Umbilical cord (tissue), 1 donor: ENCODE measurements around the gene ZC3H10. TPM values are rescaled to one million over a fixed set of nuclear protein-coding genes. Genes with fewer than 3 reads are reported as not detected.

Experiments
- total RNA-seq: library from RNA; depleted of rRNA; stranded (reverse); fragments of >200 nt; gene quantifications from one replicate; pipeline ENCODE4 v1.2.3, GENCODE V29; 2014; ENCODE audit warnings: low replicate concordance; ENCODE audit not compliant: insufficient read depth

ZC3H10 gene
- total RNA-seq, 1 donor from 2014 or later, result 4.8 TPM

Other genes starting within 250 kb of the ZC3H10 start
- gene PYM1, start 190.4 kb upstream of the ZC3H10 start, total RNA-seq, result 12.5 TPM
- 37.8 TPM for gene DGKA, start 187.1 kb upstream of the ZC3H10 start, total RNA-seq
- 13.7 TPM for gene PMEL, start 152.2 kb upstream of the ZC3H10 start, total RNA-seq
- 16.6 TPM for gene CDK2, start 151.4 kb upstream of the ZC3H10 start, total RNA-seq
- gene RAB5B, start 144.2 kb upstream of the ZC3H10 start, total RNA-seq, result 37.6 TPM
- 43.8 TPM for gene SUOX, start 121.0 kb upstream of the ZC3H10 start, total RNA-seq
- 4.3 TPM for gene IKZF4, start 97.2 kb upstream of the ZC3H10 start, total RNA-seq
- 76.8 TPM for gene RPS26, start 76.3 kb upstream of the ZC3H10 start, total RNA-seq
- 3.1 TPM for gene ERBB3, start 38.1 kb upstream of the ZC3H10 start, total RNA-seq
- 69.8 TPM for gene PA2G4, start 13.7 kb upstream of the ZC3H10 start, total RNA-seq
- 3,505 TPM for gene RPL41, start 1.6 kb upstream of the ZC3H10 start, total RNA-seq
- 66.4 TPM for gene ESYT1, start 10.0 kb downstream of the ZC3H10 start, total RNA-seq
- 38.8 TPM for gene MYL6B, start 34.3 kb downstream of the ZC3H10 start, total RNA-seq
- gene MYL6, start 40.1 kb downstream of the ZC3H10 start, total RNA-seq, result 2,679 TPM
- gene SMARCC2, start 71.2 kb downstream of the ZC3H10 start, total RNA-seq, result 37.6 TPM
- gene RNF41, start 103.7 kb downstream of the ZC3H10 start, total RNA-seq, result 68.9 TPM
- 10.8 TPM for gene NABP2, start 106.1 kb downstream of the ZC3H10 start, total RNA-seq
- not detected for gene SLC39A5, start 111.8 kb downstream of the ZC3H10 start, total RNA-seq
- gene ANKRD52, start 140.1 kb downstream of the ZC3H10 start, total RNA-seq, result 5.1 TPM
- 4.6 TPM for gene COQ10A, start 148.7 kb downstream of the ZC3H10 start, total RNA-seq
- gene CS, start 182.1 kb downstream of the ZC3H10 start, total RNA-seq, result 35.2 TPM
- gene CNPY2, start 197.7 kb downstream of the ZC3H10 start, total RNA-seq, result 68.4 TPM
- gene PAN2, start 215.7 kb downstream of the ZC3H10 start, total RNA-seq, result 55.6 TPM
- 6.0 TPM for gene IL23A, start 220.6 kb downstream of the ZC3H10 start, total RNA-seq
- 122 TPM for gene STAT2, start 241.8 kb downstream of the ZC3H10 start, total RNA-seq
- gene APOF, start 244.6 kb downstream of the ZC3H10 start, total RNA-seq, result 2.2 TPM